GM19372 (cell line): ENCODE results near the gene MTG2.

Source experiments
- ATAC-seq: cut with Tn5 transposase; IDR thresholded peaks from one replicate; pipeline ENCODE4 v1.9.1; 2021; ENCODE audit warnings: mild to moderate bottlenecking, low read depth, moderate library complexity; ENCODE audit not compliant: unreplicated experiment

Gene MTG2

GRCh38 chr20:62178316-62179161 is 4.3 kb upstream of the MTG2 start:
- ATAC-seq, result no peak

GRCh38 chr20:62179162-62179504 is 3.7 kb upstream of the MTG2 start:
- no peak for ATAC-seq

- ATAC-seq, result no peak
These were observed 1.0 kb upstream of the MTG2 start for GRCh38 chr20:62181808-62182207.

- no peak for ATAC-seq
These were observed 756 bp downstream of the MTG2 start for GRCh38 chr20:62183426-62184142.

- ATAC-seq, result no peak
These were observed 3.2 kb downstream of the MTG2 start for GRCh38 chr20:62186096-62186426.

GRCh38 chr20:62186887-62187866 is 4.3 kb downstream of the MTG2 start:
- ATAC-seq, result no peak

- ATAC-seq, result no peak
These were observed 8.0 kb downstream of the MTG2 start for GRCh38 chr20:62190639-62191411.

GRCh38 chr20:62191781-62192559 is 9.1 kb downstream of the MTG2 start:
- ATAC-seq, result no peak

- ATAC-seq, result no peak
These were observed 9.8 kb downstream of the MTG2 start for GRCh38 chr20:62192635-62193034.

GRCh38 chr20:62193079-62194025 is 10.5 kb downstream of the MTG2 start:
- ATAC-seq, result no peak

GRCh38 chr20:62195075-62195405 is 12.2 kb downstream of the MTG2 start:
- no peak for ATAC-seq

GRCh38 chr20:62195736-62196135 is 12.9 kb downstream of the MTG2 start:
- ATAC-seq, result no peak

GRCh38 chr20:62196286-62196685 is 13.5 kb downstream of the MTG2 start:
- no peak for ATAC-seq

GRCh38 chr20:62197311-62197710 is 14.5 kb downstream of the MTG2 start:
- ATAC-seq, result no peak

GRCh38 chr20:62197801-62198200 is 15.0 kb downstream of the MTG2 start:
- ATAC-seq, result no peak

GRCh38 chr20:62198496-62198895 is 15.7 kb downstream of the MTG2 start:
- ATAC-seq, result no peak

GRCh38 chr20:62198931-62199330 is 16.1 kb downstream of the MTG2 start:
- no peak for ATAC-seq

- ATAC-seq, result no peak
These were observed 17.8 kb downstream of the MTG2 start for GRCh38 chr20:62200491-62201172.
